Mammary epithelial cell (primary cell): ENCODE measurements around the gene ANTXR1.

ENCODE experiments used
- CTCF ChIP-seq, 2 donors: IDR thresholded peaks in 1 of 2; conservative IDR thresholded peaks in 1 of 2; 2 replicates each; pipeline ENCODE4 v1.5.1; 2011 to 2012; ENCODE audit warnings: inconsistent platforms in 2 of 2, low read length in 2 of 2, mild to moderate bottlenecking in 2 of 2, control low read depth in 1 of 2, low read depth in 1 of 2; ENCODE audit not compliant: insufficient read depth in 1 of 2; ENCODE audit errors: extremely low read depth in 1 of 2
- EZH2 ChIP-seq: IDR thresholded peaks from 2 replicates; pipeline ENCODE4 v1.6.1; 2012; ENCODE audit warnings: low read length, inconsistent platforms, borderline replicate concordance

GRCh38 chr2:69092857-69093256, 79.9 kb downstream of the ANTXR1 start:
- TF ChIP-seq CTCF (conservative IDR thresholded peaks at IDR 0.05 in 1 of 2, IDR thresholded peaks at IDR 0.05 in 1 of 2; ENCODE audit: extremely low read depth in 1 of 2, insufficient read depth in 1 of 2, low read depth in 1 of 2, low read length in 2 of 2) (no peak), EZH2 (no peak)
